Measurements from ENCODE around the gene MAB21L4. TPM values are rescaled to one million over a fixed set of nuclear protein-coding genes. Genes with fewer than 3 reads are reported as not detected.

Gene MAB21L4
- total and polyA plus RNA-seq, 2 donors = 1.1 to 4.9 TPM

- H3K4me3 ChIP-seq (ENCODE audit: low read length in 2 of 2) = no peak overlapping the region
- no peaks in the 10 kb centered on the region for H3K36me3 ChIP-seq (ENCODE audit: control insufficient read depth in 2 of 2, insufficient read depth in 2 of 2, low read length in 1 of 2)
- 95% methylated on average over 8 of the region's 8 CpGs for WGBS
- no peaks in the 10 kb centered on the region for H3K4me1 ChIP-seq (ENCODE audit: control insufficient read depth in 2 of 2, insufficient read depth in 2 of 2, low read length in 2 of 2)
- no peaks in the 10 kb centered on the region for H3K27me3 ChIP-seq (ENCODE audit: control insufficient read depth in 2 of 2, insufficient read depth in 1 of 2, low read length in 1 of 2)
- no peak for DNase-seq (ENCODE audit: low read depth in 6 of 9, low spot score in 9 of 9)
- peaks cover 0 to 14% of the 10 kb centered on the region in 2 donors for H3K9me3 ChIP-seq (ENCODE audit: control insufficient read depth in 2 of 2, insufficient read depth in 1 of 2, low read length in 1 of 2)
- no peak overlapping the region for H3K27ac ChIP-seq (ENCODE audit: low read depth in 1 of 2, low read length in 1 of 2)
Measured at GRCh38 chr2:240855670-240856069, 40.3 kb downstream of the MAB21L4 start.

GRCh38 chr2:240852671-240853314 lies 43.2 kb downstream of the MAB21L4 start:
- 87% methylated on average over 15 of the region's 15 CpGs for WGBS
- Histone ChIP-seq H3K27me3 (ENCODE audit: control insufficient read depth in 2 of 2, insufficient read depth in 1 of 2, low read length in 1 of 2) (no peaks in the 10 kb centered on the region), H3K27ac (ENCODE audit: low read depth in 1 of 2, low read length in 1 of 2) (no peak overlapping the region), H3K9me3 (ENCODE audit: control insufficient read depth in 2 of 2, insufficient read depth in 1 of 2, low read length in 1 of 2) (peaks cover 0 to 14% of the 10 kb centered on the region in 2 donors), H3K4me3 (ENCODE audit: low read length in 2 of 2) (no peak overlapping the region), H3K4me1 (ENCODE audit: control insufficient read depth in 2 of 2, insufficient read depth in 2 of 2, low read length in 2 of 2) (no peaks in the 10 kb centered on the region), H3K36me3 (ENCODE audit: control insufficient read depth in 2 of 2, insufficient read depth in 2 of 2, low read length in 1 of 2) (no peaks in the 10 kb centered on the region)
- DNase-seq (ENCODE audit: low read depth in 6 of 9, low spot score in 9 of 9) = no peak

- H3K9me3 ChIP-seq (ENCODE audit: control insufficient read depth in 2 of 2, insufficient read depth in 1 of 2, low read length in 1 of 2) = peaks cover 0 to 14% of the 10 kb centered on the region in 2 donors
- DNase-seq (ENCODE audit: low read depth in 6 of 9, low spot score in 9 of 9) = peak; percentile 24 to 82 (median 60)
- no peaks in the 10 kb centered on the region for H3K27me3 ChIP-seq (ENCODE audit: control insufficient read depth in 2 of 2, insufficient read depth in 1 of 2, low read length in 1 of 2)
- no peaks in the 10 kb centered on the region for H3K36me3 ChIP-seq (ENCODE audit: control insufficient read depth in 2 of 2, insufficient read depth in 2 of 2, low read length in 1 of 2)
- 56% methylated on average over 33 of the region's 33 CpGs for WGBS
- no peak overlapping the region for H3K4me3 ChIP-seq (ENCODE audit: low read length in 2 of 2)
- no peak overlapping the region for H3K27ac ChIP-seq (ENCODE audit: low read depth in 1 of 2, low read length in 1 of 2)
- H3K4me1 ChIP-seq (ENCODE audit: control insufficient read depth in 2 of 2, insufficient read depth in 2 of 2, low read length in 2 of 2) = no peaks in the 10 kb centered on the region
Measured at GRCh38 chr2:240851078-240851991, 44.6 kb downstream of the MAB21L4 start.

- DNase-seq (ENCODE audit: low read depth in 6 of 9, low spot score in 9 of 9) = no peak
- Histone ChIP-seq H3K4me3 (ENCODE audit: low read length in 2 of 2) (no peak overlapping the region), H3K36me3 (ENCODE audit: control insufficient read depth in 2 of 2, insufficient read depth in 2 of 2, low read length in 1 of 2) (no peaks in the 10 kb centered on the region), H3K27me3 (ENCODE audit: control insufficient read depth in 2 of 2, insufficient read depth in 1 of 2, low read length in 1 of 2) (no peaks in the 10 kb centered on the region), H3K9me3 (ENCODE audit: control insufficient read depth in 2 of 2, insufficient read depth in 1 of 2, low read length in 1 of 2) (peaks cover 0 to 13% of the 10 kb centered on the region in 2 donors), H3K27ac (ENCODE audit: low read depth in 1 of 2, low read length in 1 of 2) (no peak overlapping the region), H3K4me1 (ENCODE audit: control insufficient read depth in 2 of 2, insufficient read depth in 2 of 2, low read length in 2 of 2) (no peaks in the 10 kb centered on the region)
- 68% methylated on average over 11 of the region's 11 CpGs for WGBS
Measured at GRCh38 chr2:240850756-240851077, 45.2 kb downstream of the MAB21L4 start.

GRCh38 chr2:240850026-240850425 lies 45.9 kb downstream of the MAB21L4 start:
- Histone ChIP-seq H3K27ac (ENCODE audit: low read depth in 1 of 2, low read length in 1 of 2) (no peak overlapping the region), H3K4me3 (ENCODE audit: low read length in 2 of 2) (no peak overlapping the region), H3K36me3 (ENCODE audit: control insufficient read depth in 2 of 2, insufficient read depth in 2 of 2, low read length in 1 of 2) (no peaks in the 10 kb centered on the region), H3K9me3 (ENCODE audit: control insufficient read depth in 2 of 2, insufficient read depth in 1 of 2, low read length in 1 of 2) (peaks cover 0 to 6% of the 10 kb centered on the region in 2 donors), H3K4me1 (ENCODE audit: control insufficient read depth in 2 of 2, insufficient read depth in 2 of 2, low read length in 2 of 2) (no peaks in the 10 kb centered on the region), H3K27me3 (ENCODE audit: control insufficient read depth in 2 of 2, insufficient read depth in 1 of 2, low read length in 1 of 2) (no peaks in the 10 kb centered on the region)
- WGBS = 95% methylated on average over 11 of the region's 11 CpGs
- DNase-seq (ENCODE audit: low read depth in 6 of 9, low spot score in 9 of 9) = no peak

- Histone ChIP-seq H3K4me3 (ENCODE audit: low read length in 2 of 2) (no peak overlapping the region), H3K9me3 (ENCODE audit: control insufficient read depth in 2 of 2, insufficient read depth in 1 of 2, low read length in 1 of 2) (no peaks in the 10 kb centered on the region), H3K27ac (ENCODE audit: low read depth in 1 of 2, low read length in 1 of 2) (no peak overlapping the region), H3K4me1 (ENCODE audit: control insufficient read depth in 2 of 2, insufficient read depth in 2 of 2, low read length in 2 of 2) (no peaks in the 10 kb centered on the region), H3K36me3 (ENCODE audit: control insufficient read depth in 2 of 2, insufficient read depth in 2 of 2, low read length in 1 of 2) (no peaks in the 10 kb centered on the region), H3K27me3 (ENCODE audit: control insufficient read depth in 2 of 2, insufficient read depth in 1 of 2, low read length in 1 of 2) (peaks cover 0 to 3% of the 10 kb centered on the region in 2 donors)
- DNase-seq (ENCODE audit: low read depth in 6 of 9, low spot score in 9 of 9) = no peak
- WGBS = 83% methylated on average over 12 of the region's 12 CpGs
Measured at GRCh38 chr2:240848900-240849680, 46.9 kb downstream of the MAB21L4 start.

- Histone ChIP-seq H3K4me1 (ENCODE audit: control insufficient read depth in 2 of 2, insufficient read depth in 2 of 2, low read length in 2 of 2) (no peaks in the 10 kb centered on the region), H3K27me3 (ENCODE audit: control insufficient read depth in 2 of 2, insufficient read depth in 1 of 2, low read length in 1 of 2) (peaks cover 0 to 3% of the 10 kb centered on the region in 2 donors), H3K27ac (ENCODE audit: low read depth in 1 of 2, low read length in 1 of 2) (no peak overlapping the region), H3K36me3 (ENCODE audit: control insufficient read depth in 2 of 2, insufficient read depth in 2 of 2, low read length in 1 of 2) (no peaks in the 10 kb centered on the region), H3K4me3 (ENCODE audit: low read length in 2 of 2) (no peak overlapping the region), H3K9me3 (ENCODE audit: control insufficient read depth in 2 of 2, insufficient read depth in 1 of 2, low read length in 1 of 2) (no peaks in the 10 kb centered on the region)
- 93% methylated on average over 13 of the region's 13 CpGs for WGBS
- DNase-seq (ENCODE audit: low read depth in 6 of 9, low spot score in 9 of 9) = no peak
Measured at GRCh38 chr2:240847817-240848216, 48.1 kb downstream of the MAB21L4 start.

GRCh38 chr2:240846873-240847595 lies 48.9 kb downstream of the MAB21L4 start:
- H3K27me3 ChIP-seq (ENCODE audit: control insufficient read depth in 2 of 2, insufficient read depth in 1 of 2, low read length in 1 of 2) = peaks cover 0 to 3% of the 10 kb centered on the region in 2 donors
- H3K4me1 ChIP-seq (ENCODE audit: control insufficient read depth in 2 of 2, insufficient read depth in 2 of 2, low read length in 2 of 2) = no peaks in the 10 kb centered on the region
- H3K9me3 ChIP-seq (ENCODE audit: control insufficient read depth in 2 of 2, insufficient read depth in 1 of 2, low read length in 1 of 2) = no peaks in the 10 kb centered on the region
- DNase-seq (ENCODE audit: low read depth in 6 of 9, low spot score in 9 of 9) = no peak
- H3K27ac ChIP-seq (ENCODE audit: low read depth in 1 of 2, low read length in 1 of 2) = no peak overlapping the region
- no peaks in the 10 kb centered on the region for H3K36me3 ChIP-seq (ENCODE audit: control insufficient read depth in 2 of 2, insufficient read depth in 2 of 2, low read length in 1 of 2)
- no peak overlapping the region for H3K4me3 ChIP-seq (ENCODE audit: low read length in 2 of 2)
- 93% methylated on average over 5 of the region's 5 CpGs for WGBS

Measured in thymus (tissue), 11 donors.